IMR-90 (cell line): ENCODE results near the gene NFIA.

Experiments
- CEBPB ChIP-seq: IDR thresholded peaks from 2 replicates; pipeline ENCODE4 v1.6.1; 2012; ENCODE audit warnings: low read depth, low read length, improper control_type of control experiment
- CHD1 ChIP-seq: IDR thresholded peaks from 2 replicates; pipeline ENCODE4 v1.6.1; 2012; ENCODE audit warnings: low read depth, low read length, improper control_type of control experiment
- MXI1 ChIP-seq: IDR thresholded peaks from 2 replicates; pipeline ENCODE4 v1.6.1; 2012; ENCODE audit warnings: low read depth, mild to moderate bottlenecking, low read length, moderate library complexity, borderline replicate concordance
- POLR2A ChIP-seq: IDR thresholded peaks from 2 replicates; pipeline ENCODE4 v1.6.1; 2012; ENCODE audit warnings: mild to moderate bottlenecking, low read depth, low read length
- RAD21 ChIP-seq: IDR thresholded peaks from 2 replicates; pipeline ENCODE4 v1.6.1; 2012; ENCODE audit warnings: low read length, improper control_type of control experiment
- TF ChIP-seq, protein P1 (sequence below): conservative IDR thresholded peaks from 2 replicates; pipeline ENCODE4 v1.5.1; 2012; ENCODE audit warnings: mild to moderate bottlenecking, low read depth, low read length, improper control_type of control experiment

DNA sequence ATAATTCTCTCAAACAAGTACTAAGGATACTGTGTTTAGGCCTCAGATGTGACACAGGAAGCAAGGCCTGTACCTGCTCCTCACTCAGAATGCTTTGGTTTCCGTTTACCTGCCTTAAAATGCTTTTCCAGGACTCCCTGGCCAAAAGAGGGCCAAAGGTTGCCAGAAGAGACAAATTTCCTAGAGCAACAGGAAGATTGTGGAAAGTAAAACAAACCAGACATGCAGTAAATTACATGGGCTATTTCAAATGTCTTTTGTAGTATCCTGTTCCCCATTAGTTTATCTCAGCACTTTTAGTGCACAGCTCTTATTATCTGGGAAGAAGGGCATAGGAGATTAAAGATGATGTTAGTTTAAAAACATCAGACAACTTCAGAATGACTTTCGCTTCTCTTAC is 280.0 kb downstream of the NFIA start:
- no peak for TF ChIP-seq RAD21
- TF ChIP-seq, protein P1, sequence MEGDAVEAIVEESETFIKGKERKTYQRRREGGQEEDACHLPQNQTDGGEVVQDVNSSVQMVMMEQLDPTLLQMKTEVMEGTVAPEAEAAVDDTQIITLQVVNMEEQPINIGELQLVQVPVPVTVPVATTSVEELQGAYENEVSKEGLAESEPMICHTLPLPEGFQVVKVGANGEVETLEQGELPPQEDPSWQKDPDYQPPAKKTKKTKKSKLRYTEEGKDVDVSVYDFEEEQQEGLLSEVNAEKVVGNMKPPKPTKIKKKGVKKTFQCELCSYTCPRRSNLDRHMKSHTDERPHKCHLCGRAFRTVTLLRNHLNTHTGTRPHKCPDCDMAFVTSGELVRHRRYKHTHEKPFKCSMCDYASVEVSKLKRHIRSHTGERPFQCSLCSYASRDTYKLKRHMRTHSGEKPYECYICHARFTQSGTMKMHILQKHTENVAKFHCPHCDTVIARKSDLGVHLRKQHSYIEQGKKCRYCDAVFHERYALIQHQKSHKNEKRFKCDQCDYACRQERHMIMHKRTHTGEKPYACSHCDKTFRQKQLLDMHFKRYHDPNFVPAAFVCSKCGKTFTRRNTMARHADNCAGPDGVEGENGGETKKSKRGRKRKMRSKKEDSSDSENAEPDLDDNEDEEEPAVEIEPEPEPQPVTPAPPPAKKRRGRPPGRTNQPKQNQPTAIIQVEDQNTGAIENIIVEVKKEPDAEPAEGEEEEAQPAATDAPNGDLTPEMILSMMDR, result no peak
- TF ChIP-seq CHD1, result no peak
- TF ChIP-seq MXI1, result no peak
- TF ChIP-seq POLR2A, result no peak
- no peak for TF ChIP-seq CEBPB
